Loucy (cell line): ENCODE data around the gene FOXRED2.

ENCODE experiments used
- H2AFZ ChIP-seq: fragments of 200-600 bp; sonication (generic); 2 replicates; pipeline ENCODE4 v1.6.0; 2016; ENCODE audit warnings: antibody characterized with exemption, mild to moderate bottlenecking, low read length, moderate library complexity
- H3F3A ChIP-seq: fragments of 200-600 bp; 2 replicates; pipeline ENCODE4 v1.6.0; 2016; ENCODE audit warnings: antibody characterized with exemption, low read depth, mild to moderate bottlenecking
- H3K27me3 ChIP-seq: fragments of 200-600 bp; sonication (generic); 2 replicates; pipeline ENCODE4 v1.6.1; 2014; ENCODE audit warnings: low read length, mild to moderate bottlenecking; ENCODE audit not compliant: insufficient read depth, poor library complexity, severe bottlenecking
- H3K36me3 ChIP-seq: fragments of 200-600 bp; sonication (generic); 2 replicates; pipeline ENCODE4 v1.6.1; 2016; ENCODE audit warnings: low read length; ENCODE audit not compliant: insufficient read depth
- H3K4me1 ChIP-seq: fragments of 200-600 bp; sonication (generic); 2 replicates; pipeline ENCODE4 v1.5.1; 2014; ENCODE audit warnings: low read length, mild to moderate bottlenecking; ENCODE audit not compliant: insufficient read depth, poor library complexity, severe bottlenecking
- H3K4me2 ChIP-seq: fragments of 200-600 bp; sonication (generic); 2 replicates; pipeline ENCODE4 v1.6.0; 2014; ENCODE audit warnings: antibody characterized with exemption, low read length, low read depth, mild to moderate bottlenecking; ENCODE audit not compliant: poor library complexity, severe bottlenecking
- H3K4me3 ChIP-seq: fragments of 200-600 bp; sonication (generic); 2 replicates; pipeline ENCODE4 v1.5.1; 2014; ENCODE audit warnings: low read length, mild to moderate bottlenecking, mixed read lengths; ENCODE audit not compliant: poor library complexity, severe bottlenecking
- H3K79me2 ChIP-seq: fragments of 200-600 bp; sonication (generic); 2 replicates; pipeline ENCODE4 v1.6.1; 2014; ENCODE audit warnings: low read length; ENCODE audit not compliant: insufficient read depth
- H3K9ac ChIP-seq: fragments of 200-600 bp; sonication (generic); 2 replicates; pipeline ENCODE4 v1.6.0; 2014; ENCODE audit warnings: mild to moderate bottlenecking, low read depth, low read length, moderate library complexity; ENCODE audit not compliant: poor library complexity, severe bottlenecking
- H3K9me2 ChIP-seq: fragments of 200-600 bp; sonication (generic); replicated peaks from 2 replicates; pipeline ENCODE4 v1.6.1; 2016; ENCODE audit warnings: low read depth, low read length, mixed read lengths
- H3K9me3 ChIP-seq: fragments of 200-600 bp; sonication (generic); 2 replicates; pipeline ENCODE4 v1.6.1; 2014; ENCODE audit warnings: mild to moderate bottlenecking, antibody characterized with exemption, low read length, low read depth; ENCODE audit not compliant: insufficient read depth
- H4K20me1 ChIP-seq: fragments of 200-600 bp; sonication (generic); 2 replicates; pipeline ENCODE4 v1.6.0; 2014; ENCODE audit warnings: antibody characterized with exemption, low read length, mild to moderate bottlenecking; ENCODE audit not compliant: insufficient read depth, poor library complexity, severe bottlenecking
- CTCF ChIP-seq: fragments of 200-600 bp; sonication (generic); conservative IDR thresholded peaks from 2 replicates; pipeline ENCODE4 v1.5.1; 2014; ENCODE audit warnings: mild to moderate bottlenecking, antibody characterized with exemption, low read length
- EZH2phosphoT487 ChIP-seq: fragments of 200-600 bp; IDR thresholded peaks from 2 replicates; pipeline ENCODE4 v1.6.1; 2018; ENCODE audit warnings: antibody characterized with exemption, mild to moderate bottlenecking, moderate library complexity, borderline replicate concordance

The FOXRED2 gene

DNA sequence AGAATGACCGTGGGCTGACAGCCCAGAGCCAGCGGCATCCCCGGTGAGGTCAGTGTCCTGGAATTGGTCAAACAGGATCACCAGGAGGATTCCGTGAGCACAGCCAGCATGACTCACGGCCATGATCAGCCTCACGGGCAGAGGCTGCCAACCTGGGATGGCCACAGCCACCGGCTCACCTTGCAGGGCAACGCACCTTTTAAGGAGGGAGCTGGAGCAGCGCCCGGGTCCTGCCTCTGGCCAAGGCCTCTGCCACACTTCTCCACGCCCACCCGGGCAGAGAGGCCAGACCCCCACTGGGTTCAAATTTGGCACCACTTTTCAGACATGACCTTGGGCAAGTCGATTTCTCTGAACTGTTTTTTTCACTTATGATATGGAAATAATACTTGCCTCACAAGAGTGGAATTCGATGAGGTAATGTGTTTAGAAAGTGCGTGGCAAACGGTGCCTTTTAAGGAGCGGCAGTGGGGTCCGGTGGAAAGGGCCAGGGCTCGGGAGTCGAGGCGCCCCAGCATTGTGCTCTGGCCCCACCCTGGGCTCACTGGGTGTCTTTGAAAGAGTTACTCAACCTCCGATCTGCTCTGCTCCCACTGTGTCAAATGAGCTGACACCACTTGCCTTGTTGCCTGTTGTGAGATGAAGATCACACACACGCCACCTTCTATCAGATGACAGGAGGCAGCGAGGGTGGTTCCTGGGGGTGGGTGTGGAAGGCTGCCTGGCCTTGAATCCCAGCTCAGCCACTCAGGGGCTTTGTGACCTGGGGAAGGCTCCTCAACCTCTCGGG, 41.4 kb downstream of the FOXRED2 start:
- Histone ChIP-seq H3K9me3 (no peaks in the 10 kb centered on the region), H3K9ac (no peak overlapping the region), H4K20me1 (no peaks in the 10 kb centered on the region), H3K4me2 (no peak overlapping the region), H3K4me3 (no peak overlapping the region), H2AFZ (no peak overlapping the region), H3K79me2 (peaks cover 6% of the 10 kb centered on the region), H3K36me3 (no peaks in the 10 kb centered on the region), H3K4me1 (peaks cover 44% of the 10 kb centered on the region), H3F3A (no peaks in the 10 kb centered on the region), H3K27me3 (no peaks in the 10 kb centered on the region), H3K9me2 (no peaks in the 10 kb centered on the region)
- no peak for TF ChIP-seq CTCF
- TF ChIP-seq EZH2phosphoT487, result no peak

DNA sequence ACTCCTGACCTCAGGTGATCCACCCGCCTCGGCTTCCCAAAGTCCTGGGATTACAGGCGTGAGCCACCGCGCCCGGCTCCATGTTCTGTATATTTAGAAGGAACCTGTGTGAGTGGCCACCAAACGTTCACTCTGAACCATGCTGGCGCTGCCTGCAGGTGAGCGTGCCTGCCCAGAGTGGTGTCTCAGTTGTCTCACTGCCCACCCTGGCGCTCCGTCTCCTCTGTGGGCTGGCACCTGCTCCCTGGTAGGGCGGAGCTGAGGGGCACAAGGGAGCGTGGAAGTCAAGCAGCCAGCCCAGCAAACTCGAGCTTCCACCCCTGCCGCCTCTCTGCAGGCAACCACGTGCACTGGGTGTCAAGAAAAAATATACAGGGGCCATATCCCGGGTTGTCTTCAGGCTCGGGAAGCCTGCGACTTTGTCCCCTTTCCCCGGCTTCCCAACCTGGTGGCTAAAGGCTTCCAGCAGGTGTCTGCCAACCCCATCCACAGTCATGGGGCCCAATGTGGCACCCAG, 42.1 kb downstream of the FOXRED2 start:
- Histone ChIP-seq H3K9me2 (no peaks in the 10 kb centered on the region), H3K9ac (no peak overlapping the region), H3K9me3 (no peaks in the 10 kb centered on the region), H3K4me1 (peaks cover 40% of the 10 kb centered on the region), H3F3A (no peaks in the 10 kb centered on the region), H3K4me2 (no peak overlapping the region), H4K20me1 (no peaks in the 10 kb centered on the region), H2AFZ (no peak overlapping the region), H3K36me3 (no peaks in the 10 kb centered on the region), H3K4me3 (no peak overlapping the region), H3K27me3 (no peaks in the 10 kb centered on the region), H3K79me2 (peaks cover 6% of the 10 kb centered on the region)
- no peak for TF ChIP-seq CTCF
- TF ChIP-seq EZH2phosphoT487, result no peak

- Histone ChIP-seq H3K27me3 (no peaks in the 10 kb centered on the region), H3K9me3 (no peaks in the 10 kb centered on the region), H3K79me2 (no peaks in the 10 kb centered on the region), H3K9ac (no peak overlapping the region), H2AFZ (no peak overlapping the region), H3K9me2 (no peaks in the 10 kb centered on the region), H3F3A (no peaks in the 10 kb centered on the region), H3K4me1 (peaks cover 33% of the 10 kb centered on the region), H3K4me2 (no peak overlapping the region), H3K36me3 (no peaks in the 10 kb centered on the region), H3K4me3 (no peak overlapping the region), H4K20me1 (no peaks in the 10 kb centered on the region)
- TF ChIP-seq EZH2phosphoT487 (no peak), CTCF (no peak)
Measured at GRCh38 chr22:36463783-36464184, 43.1 kb downstream of the FOXRED2 start.
